MCF 10A (cell line): Measurements from ENCODE around the gene SMG6. TPM values are rescaled to one million over a fixed set of nuclear protein-coding genes. Genes with fewer than 3 reads are reported as not detected.
A peak's percentile ranks its signal among the peaks of the same experiment; 100 is the strongest.

ENCODE experiments used
- BruUV-seq: library from RNA; stranded (reverse); fragments of 400-500 nt; replicated peaks from 2 replicates; lab custom pipeline; 2021; lab: Mats Ljungman, UMichigan
- CTCF ChIA-PET: fragments of 300-600 bp; sonication (Branson Sonifier 250); formaldehyde crosslinking; extraction: SDS; loops from one replicate; lab custom pipeline; 2021; ENCODE audit warnings: antibody characterized with exemption, inconsistent platforms; lab: Yijun Ruan, JAX
- POLR2A ChIA-PET: fragments of 300-600, 350-650 bp; sonication (Branson Sonifier 250); formaldehyde crosslinking; extraction: SDS; loops from one replicate; lab custom pipeline; 2020; ENCODE audit warnings: antibody characterized with exemption, inconsistent platforms; lab: Yijun Ruan, JAX
- DNase-seq: peaks from one replicate; pipeline ENCODE4 v3.0.0-alpha.2; 2018; ENCODE audit not compliant: unreplicated experiment
- H3K27ac Mint-ChIP-seq: one replicate; pipeline ENCODE4 v1.8.0; 2022; ENCODE audit warnings: mild to moderate bottlenecking, low read depth, mixed read lengths; ENCODE audit not compliant: unreplicated experiment
- H3K27me3 Mint-ChIP-seq: one replicate; pipeline ENCODE4 v1.8.0; 2022; ENCODE audit warnings: mixed read lengths; ENCODE audit not compliant: insufficient read depth, unreplicated experiment
- H3K36me3 Mint-ChIP-seq: one replicate; pipeline ENCODE4 v1.8.0; 2022; ENCODE audit warnings: mild to moderate bottlenecking, moderate library complexity, mixed read lengths; ENCODE audit not compliant: insufficient read depth, unreplicated experiment
- H3K4me1 Mint-ChIP-seq: one replicate; pipeline ENCODE4 v1.8.0; 2022; ENCODE audit warnings: mixed read lengths; ENCODE audit not compliant: insufficient read depth, unreplicated experiment
- H3K4me3 Mint-ChIP-seq: one replicate; pipeline ENCODE4 v1.8.0; 2022; ENCODE audit warnings: mild to moderate bottlenecking, moderate library complexity, mixed read lengths; ENCODE audit not compliant: unreplicated experiment
- H3K9me3 Mint-ChIP-seq: one replicate; pipeline ENCODE4 v1.8.0; 2022; ENCODE audit warnings: mixed read lengths; ENCODE audit not compliant: unreplicated experiment
- CTCF ChIP-seq: fragments of 200-600 bp; IDR thresholded peaks from one replicate; pipeline ENCODE4 v1.8.0; 2022; ENCODE audit warnings: antibody characterized with exemption, mild to moderate bottlenecking; ENCODE audit not compliant: unreplicated experiment
- intact Hi-C: fragments of 100-400 bp; cut with micrococcal nuclease; formaldehyde crosslinking; loops from 2 replicates; pipeline ENCODE4 v1.14.1; 2022
- total RNA-seq: library from RNA; stranded (reverse); gene quantifications from 2 replicates; pipeline ENCODE4 v1.2.3, GENCODE V29; 2022

The SMG6 gene
- total RNA-seq, 1 experiment from 2014 or later, result 17.0 TPM

GRCh38 chr17:2239882-2240430 is 63.6 kb downstream of the SMG6 start:
- Mint-ChIP-seq H3K27ac (peak overlapping the region; percentile 80), H3K4me1 (peaks cover 24% of the 10 kb centered on the region), H3K36me3 (peaks cover 66% of the 10 kb centered on the region), H3K27me3 (no peaks in the 10 kb centered on the region), H3K9me3 (no peaks in the 10 kb centered on the region), H3K4me3 (peak overlapping the region; percentile 10)
- peak; percentile 85 for DNase-seq
- ChIA-PET CTCF (interaction anchor here (0.6 to 1.5 kb wide), 2 partner anchors 13 to 185 kb away, joined by 3 read pairs; partner anchors contain the start of gene HIC1), POLR2A (interaction anchor here (0.6 to 1.5 kb wide), 8 partner anchors 11 to 259 kb away, joined by 3 to 6 read pairs (median 4); no protein-coding TSS in a partner anchor)
- BruUV-seq, result no TSS peak
- no peak for TF ChIP-seq CTCF
- intact Hi-C loops, result no loop called here

GRCh38 chr17:2239170-2239551 is 64.4 kb downstream of the SMG6 start:
- Mint-ChIP-seq H3K4me3 (no peak overlapping the region), H3K36me3 (peaks cover 62% of the 10 kb centered on the region), H3K27me3 (no peaks in the 10 kb centered on the region), H3K9me3 (no peaks in the 10 kb centered on the region), H3K27ac (no peak overlapping the region), H3K4me1 (peaks cover 16% of the 10 kb centered on the region)
- ChIA-PET CTCF (no interaction called here), POLR2A (interaction anchor here (0.6 to 1.5 kb wide), 3 partner anchors 11 to 23 kb away, joined by 3 to 4 read pairs (median 4); no protein-coding TSS in a partner anchor)
- no TSS peak for BruUV-seq
- intact Hi-C loops, result no loop called here
- DNase-seq, result no peak
- TF ChIP-seq CTCF, result no peak

GRCh38 chr17:2238432-2239169 is 65.0 kb downstream of the SMG6 start:
- no peak overlapping the region for H3K27ac Mint-ChIP-seq
- H3K4me3 Mint-ChIP-seq, result no peak overlapping the region
- ChIA-PET CTCF (interaction anchor here (0.6 to 0.7 kb wide), 2 partner anchors 9 to 20 kb away, joined by 3 read pairs; no protein-coding TSS in a partner anchor), POLR2A (interaction anchor here (0.9 kb wide), 1 partner anchor 154 kb away, joined by 3 read pairs; no protein-coding TSS in a partner anchor)
- peaks cover 14% of the 10 kb centered on the region for H3K4me1 Mint-ChIP-seq
- H3K9me3 Mint-ChIP-seq, result no peaks in the 10 kb centered on the region
- no peaks in the 10 kb centered on the region for H3K27me3 Mint-ChIP-seq
- no peak for TF ChIP-seq CTCF
- DNase-seq, result no peak
- intact Hi-C loops, result no loop called here
- peaks cover 60% of the 10 kb centered on the region for H3K36me3 Mint-ChIP-seq
- BruUV-seq, result no TSS peak

GRCh38 chr17:2237950-2238349 is 65.6 kb downstream of the SMG6 start:
- Mint-ChIP-seq H3K27me3 (no peaks in the 10 kb centered on the region), H3K4me1 (peaks cover 14% of the 10 kb centered on the region), H3K9me3 (no peaks in the 10 kb centered on the region), H3K36me3 (peaks cover 60% of the 10 kb centered on the region), H3K4me3 (no peak overlapping the region), H3K27ac (no peak overlapping the region)
- no peak for TF ChIP-seq CTCF
- intact Hi-C loops, result no loop called here
- ChIA-PET CTCF (interaction anchor here (0.6 to 2.6 kb wide), 3 partner anchors 8 to 20 kb away, joined by 3 to 11 read pairs (median 3); no protein-coding TSS in a partner anchor), POLR2A (interaction anchor here (0.5 to 0.9 kb wide), 3 partner anchors 153 to 437 kb away, joined by 3 read pairs; no protein-coding TSS in a partner anchor)
- DNase-seq, result peak; percentile 49
- no TSS peak for BruUV-seq
